ENCODE results near the gene TMEM91. TPM values are rescaled to one million over a fixed set of nuclear protein-coding genes. Genes with fewer than 3 reads are reported as not detected.
"Not testable (repeated sequence)": the region's sequence is repeated elsewhere in the genome, so short reads cannot be mapped to it uniquely, and the experiment has no call there.

The TMEM91 gene
- polyA plus RNA-seq, 12 donors = 3.5 to 14.2 (median 5.2) TPM; not detected in 2

DNA sequence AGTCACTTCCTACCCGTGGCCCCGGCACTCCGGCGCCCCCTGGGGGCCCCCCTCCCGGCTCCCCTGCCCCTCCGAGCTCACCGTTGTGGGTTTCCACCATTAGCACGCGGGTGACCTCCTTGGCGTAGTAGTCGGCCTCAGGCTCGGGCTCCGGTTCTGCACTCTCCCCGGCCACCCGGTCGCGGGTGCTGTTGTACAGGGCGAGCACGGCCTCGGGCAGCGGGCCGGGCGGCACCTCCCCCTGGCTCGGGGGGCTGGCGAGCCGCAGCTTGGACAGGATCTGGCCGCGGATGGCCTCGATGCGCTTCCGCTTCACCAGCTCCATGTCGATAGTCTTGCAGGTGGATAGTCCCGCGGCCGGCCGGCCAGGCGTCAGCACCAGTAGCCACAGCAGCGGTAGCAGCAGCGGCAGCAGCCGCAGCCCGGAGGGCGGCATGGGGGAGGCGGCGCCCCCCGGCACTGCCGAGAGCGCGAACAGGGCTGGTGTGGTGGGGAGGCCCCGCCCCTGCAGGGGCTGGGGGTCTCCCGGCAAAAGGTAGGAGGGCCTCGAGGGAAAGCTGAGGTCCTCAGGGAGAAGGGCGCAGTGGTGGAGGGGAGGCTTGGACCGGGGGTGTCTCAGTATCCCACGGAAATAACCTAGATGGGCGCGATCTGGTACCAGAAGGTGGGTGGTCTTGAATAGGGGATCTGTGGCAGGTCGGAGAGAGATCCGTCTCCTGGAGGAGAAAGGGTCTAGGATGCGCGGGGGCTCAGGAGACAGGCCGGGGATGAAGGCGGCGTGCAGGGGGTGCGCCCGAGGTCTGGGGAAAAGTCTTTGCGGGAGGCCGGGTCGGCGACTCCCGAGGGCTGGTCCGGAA lies 23.5 kb upstream of the TMEM91 start:
- no peak for DNase-seq

DNA sequence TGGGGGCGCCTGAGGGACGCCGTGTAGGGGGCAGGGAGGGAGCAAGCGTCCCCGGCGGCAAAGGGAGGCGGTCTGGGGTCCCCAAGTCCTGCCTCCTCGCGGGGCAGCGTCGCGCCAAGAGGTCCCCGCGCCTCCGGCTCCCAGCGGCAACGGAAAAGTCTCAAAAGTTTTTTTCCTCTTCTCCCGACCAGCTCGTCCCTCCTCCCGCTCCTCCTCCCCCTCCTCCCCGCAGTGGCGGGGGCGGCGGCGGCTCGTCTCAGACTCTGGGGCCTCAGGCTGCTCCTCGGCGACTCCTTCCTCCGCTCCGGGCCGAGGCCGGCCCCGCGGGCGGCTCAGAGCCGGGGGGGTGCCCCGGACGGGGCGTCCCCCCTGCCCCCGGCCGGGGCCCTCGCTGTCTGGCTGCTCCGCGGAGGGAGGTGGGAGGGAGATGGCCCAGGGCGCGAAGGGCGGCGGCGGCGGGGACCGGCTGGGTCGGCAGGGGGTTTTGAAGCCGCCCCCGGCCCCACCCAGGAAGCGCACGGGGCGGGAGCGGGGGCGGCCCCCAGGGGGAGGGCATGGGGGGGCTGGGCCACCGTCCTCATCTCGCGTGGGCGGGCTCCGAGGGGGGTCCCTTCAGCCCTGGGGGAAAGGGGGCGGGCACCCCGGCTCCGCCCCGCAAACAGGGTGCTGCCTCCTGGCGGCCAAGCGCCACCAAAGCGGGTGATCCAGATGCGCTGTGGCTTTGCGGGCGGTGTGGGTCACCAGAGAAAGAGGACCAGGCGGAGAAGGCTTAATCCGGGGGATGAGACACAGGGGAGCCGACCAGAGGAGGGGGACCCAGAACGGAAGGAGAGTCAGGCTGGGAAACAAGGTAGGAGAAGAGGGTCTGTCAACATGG lies 22.6 kb upstream of the TMEM91 start, which contains the start of gene TGFB1:
Gene TGFB1, minus strand, starts transcription at position 457 of the 877 bp plus-strand sequence. CDS start 878 bp downstream, outside the sequence.
- DNase-seq = peak; percentile 76

DNA sequence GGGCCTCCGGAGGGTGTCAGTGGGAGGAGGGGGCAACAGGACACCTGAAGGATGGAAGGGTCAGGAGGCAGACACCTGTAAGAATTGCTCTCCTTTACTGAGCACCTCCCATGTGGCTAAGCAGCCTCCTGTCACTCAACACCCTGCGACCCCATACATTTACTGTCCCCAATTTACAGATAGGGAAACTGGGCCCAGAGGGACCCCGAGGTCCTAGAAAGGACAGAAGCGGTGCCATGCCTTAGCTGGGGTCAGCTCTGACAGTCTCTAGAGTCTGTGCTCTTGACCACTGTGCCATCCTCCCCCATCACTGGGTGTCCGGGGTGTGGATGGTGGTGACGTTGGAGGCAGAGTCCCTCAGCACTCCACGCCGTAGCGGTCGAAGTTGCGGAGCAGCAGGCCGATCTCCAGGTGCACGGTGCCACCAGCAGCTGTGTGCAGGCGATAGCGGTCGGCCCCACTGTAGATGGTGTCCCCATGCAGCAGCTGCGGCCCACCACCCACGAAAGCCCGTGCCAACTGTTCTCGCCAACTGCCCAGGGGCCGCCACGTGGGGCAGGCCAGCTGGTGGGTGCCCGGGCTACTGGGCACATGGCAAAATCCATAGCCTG lies 21.9 kb upstream of the TMEM91 start:
- DNase-seq = no peak

DNA sequence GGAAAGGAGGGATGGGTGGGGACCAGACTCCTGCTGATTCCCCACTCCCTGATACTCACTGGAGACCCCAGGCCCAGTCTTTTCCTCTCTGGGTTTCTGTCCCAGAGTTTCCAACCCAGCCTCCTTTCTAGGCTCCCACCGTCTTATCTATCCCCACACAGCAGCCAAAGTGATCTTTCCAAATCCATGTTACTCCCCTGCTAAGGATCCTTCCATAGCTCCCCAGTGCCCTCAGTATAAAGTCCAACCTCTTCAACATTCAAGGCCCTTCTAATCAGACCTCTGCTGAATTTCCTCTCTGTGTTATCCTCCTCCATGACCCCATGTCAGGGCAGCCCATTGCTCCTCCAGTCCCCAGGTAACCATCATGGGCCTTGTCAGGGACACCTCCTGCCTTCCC lies 21.3 kb upstream of the TMEM91 start:
- no peak for DNase-seq

DNA sequence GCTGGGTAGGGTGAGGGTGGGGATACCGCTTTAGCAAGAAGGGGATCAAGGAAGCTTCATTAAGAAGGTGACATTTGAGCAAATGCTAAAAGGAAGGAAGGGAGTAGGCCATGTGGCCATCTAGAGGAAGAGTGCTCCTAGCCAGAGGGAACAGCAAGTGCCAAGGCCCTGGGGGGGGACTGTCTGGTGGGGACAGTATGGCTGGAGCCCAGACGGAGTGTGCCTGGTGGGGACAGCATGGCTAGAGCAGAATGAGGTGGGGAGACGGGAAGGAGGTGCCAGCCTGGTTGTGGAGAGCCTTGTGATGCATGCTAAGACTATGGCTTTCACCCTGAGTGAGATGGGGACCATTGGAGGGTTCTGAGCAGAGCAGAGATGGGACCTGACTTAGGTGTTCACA lies 20.5 kb upstream of the TMEM91 start:
- DNase-seq = no peak

DNA sequence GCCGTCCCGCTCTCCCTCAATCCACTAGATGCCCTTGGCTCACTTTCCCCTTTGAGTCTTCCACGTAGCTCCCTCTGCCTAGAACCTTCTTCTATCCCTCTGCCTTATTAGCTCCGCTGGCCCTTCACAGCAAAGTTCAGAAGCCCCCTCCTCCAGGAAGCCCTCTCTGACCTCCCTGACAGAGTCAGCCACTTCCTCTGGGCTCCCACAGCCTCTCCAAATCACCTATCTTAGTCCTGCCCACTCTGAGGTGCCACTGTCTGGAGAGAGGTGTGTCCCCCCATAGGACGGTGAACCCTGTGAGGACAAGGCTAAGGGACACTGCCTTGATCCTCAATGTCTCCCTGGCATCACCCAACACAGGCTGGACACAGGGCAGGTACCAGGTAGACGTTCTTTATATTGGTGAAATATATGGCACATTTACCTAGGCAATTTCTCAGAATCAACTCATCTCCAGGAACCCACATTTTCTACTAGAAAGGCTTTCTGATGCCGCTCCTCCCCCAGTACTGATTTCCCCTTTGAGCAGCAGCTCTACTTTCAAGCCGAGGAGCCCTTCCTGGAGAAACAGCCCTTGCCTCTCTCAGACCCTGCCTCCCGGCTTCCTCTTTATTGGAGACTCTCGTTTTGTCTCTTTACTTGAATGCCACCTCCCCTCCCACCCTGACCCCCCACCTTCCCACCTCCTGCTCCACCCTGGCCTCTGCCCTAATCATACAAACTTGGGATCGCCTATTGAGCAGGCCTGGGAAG lies 19.2 kb upstream of the TMEM91 start:
- no peak for DNase-seq

DNA sequence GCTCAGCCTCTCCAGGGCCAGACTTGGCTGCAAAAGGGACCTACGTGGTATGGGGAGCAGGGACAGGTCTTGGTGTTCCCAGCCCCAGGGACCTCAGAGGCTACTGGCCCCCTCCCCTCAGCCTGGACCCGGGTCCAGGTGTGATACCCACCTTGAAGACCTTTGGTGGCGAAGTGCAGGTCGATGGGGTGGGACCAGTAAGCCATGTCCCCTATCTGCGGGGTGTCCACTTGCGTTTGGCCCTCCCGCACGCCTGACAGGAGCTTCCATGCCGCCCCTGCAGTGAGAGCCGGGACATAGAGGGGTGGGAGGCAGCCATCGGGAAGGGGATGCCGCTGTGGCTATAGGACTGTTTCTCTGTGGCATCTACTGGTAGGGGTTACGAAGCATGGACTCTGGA lies 18.6 kb upstream of the TMEM91 start:
- no peak for DNase-seq

DNA sequence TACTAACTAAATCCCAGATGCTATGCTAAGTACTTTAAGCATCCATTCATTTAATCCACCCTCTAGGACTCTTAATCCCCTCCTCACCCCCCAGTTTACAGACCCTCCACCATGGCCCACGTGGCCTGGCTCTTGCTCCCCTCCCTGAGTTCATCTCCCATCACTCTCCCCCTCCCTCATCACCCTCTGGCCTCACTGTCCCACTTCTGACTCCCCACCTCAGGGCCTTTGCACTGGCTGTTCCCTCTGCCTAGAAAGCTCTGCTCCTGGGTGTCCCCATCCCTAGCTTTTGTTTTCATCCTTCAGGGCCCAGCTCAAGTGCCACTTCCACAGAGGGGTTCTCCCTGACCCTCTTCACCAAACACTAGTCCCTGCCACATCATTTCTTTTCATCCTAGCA lies 16.6 kb upstream of the TMEM91 start:
- no peak for DNase-seq

DNA sequence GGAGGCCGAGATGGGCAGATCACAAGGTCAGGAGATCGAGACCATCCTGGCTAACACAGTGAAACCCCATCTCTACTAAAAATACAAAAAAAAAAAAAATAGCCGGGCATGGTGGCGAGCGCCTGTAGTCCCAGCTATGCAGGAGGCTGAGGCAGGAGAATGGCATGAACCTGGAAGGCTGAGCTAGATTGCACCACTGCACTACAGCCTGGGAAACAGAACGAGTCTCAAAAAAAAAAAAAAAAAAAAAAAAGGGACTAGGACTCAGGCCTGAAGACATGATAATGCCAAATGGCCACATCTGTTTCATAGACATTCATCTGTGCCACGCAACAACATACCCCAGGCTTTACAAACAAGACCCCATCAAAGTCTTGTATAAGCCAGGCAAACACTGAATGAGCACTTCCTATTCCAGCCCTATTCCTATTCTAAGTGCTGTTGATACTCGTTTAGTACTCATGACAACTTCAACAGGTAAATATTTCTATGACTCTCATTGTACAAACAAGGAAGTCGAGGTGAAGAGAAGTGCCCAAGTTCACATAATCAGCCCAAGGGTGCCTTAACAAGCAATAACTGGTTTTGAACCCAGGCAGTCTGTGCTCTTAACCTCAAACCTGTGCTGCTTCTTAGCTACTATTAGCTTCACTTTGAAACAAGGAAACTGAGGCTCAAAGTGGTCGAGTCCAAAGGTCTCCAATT lies 14.0 kb upstream of the TMEM91 start:
- no peak for DNase-seq

DNA sequence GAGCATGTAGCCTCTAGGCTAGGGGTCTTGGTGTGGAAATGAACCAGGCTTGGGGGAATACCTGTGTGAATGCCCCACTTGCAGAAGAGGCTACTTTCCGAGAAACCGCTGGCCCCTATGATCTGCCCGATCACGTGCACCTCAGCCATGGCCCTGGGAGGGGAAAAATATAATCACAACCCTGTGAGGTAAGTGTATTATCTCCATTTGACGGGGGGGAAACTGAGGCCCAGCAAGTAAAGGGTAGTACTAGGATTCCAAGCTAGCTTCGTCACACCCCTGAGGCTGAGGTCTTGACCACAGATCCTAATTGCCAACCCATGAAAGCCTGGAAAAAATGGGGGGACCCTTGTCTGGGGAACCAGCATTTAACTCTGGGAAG lies 13.0 kb upstream of the TMEM91 start:
- DNase-seq = no peak

DNA sequence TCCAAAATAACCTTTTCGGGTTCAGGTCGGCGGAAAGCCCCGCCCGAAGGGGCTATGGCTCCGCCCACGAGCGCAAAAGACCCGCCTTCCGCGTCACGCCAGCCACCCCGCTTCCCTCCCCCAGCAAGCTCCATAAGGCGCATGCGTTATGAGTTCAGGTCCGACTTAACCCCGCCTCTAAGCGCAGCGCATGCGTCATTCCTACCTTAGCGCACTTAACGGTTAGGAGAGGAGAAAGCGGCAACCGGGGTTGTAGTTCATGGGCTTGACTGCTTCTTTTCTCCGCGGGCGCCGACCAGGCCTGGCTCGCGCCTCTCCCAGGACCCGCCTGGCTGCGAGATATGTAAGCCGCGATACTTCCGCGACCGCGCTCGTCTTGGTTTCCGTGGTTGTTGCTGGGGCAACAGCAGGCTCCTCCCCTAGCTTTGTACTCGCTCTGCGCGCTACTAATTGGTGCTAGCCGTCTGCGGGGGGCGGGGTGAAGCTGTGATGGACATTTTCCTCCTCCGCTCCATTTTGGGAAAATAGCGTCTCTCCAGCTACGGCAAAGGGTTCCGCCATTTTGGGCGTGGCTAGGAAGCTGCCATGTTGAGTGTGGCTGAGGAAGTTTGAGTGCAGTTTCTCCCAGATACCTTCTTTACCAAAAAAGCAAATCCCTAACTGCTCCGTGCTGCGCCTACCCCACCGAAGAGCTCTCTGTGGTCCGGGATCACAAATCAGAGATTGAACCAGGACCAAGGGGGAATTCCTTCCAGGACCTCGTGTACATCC lies 12.4 kb upstream of the TMEM91 start, which contains the start of gene B9D2:
Gene B9D2, minus strand, starts transcription at position 397 of the 771 bp plus-strand sequence. CDS start 630 bp downstream, outside the sequence.
- DNase-seq = peak; percentile 99

DNA sequence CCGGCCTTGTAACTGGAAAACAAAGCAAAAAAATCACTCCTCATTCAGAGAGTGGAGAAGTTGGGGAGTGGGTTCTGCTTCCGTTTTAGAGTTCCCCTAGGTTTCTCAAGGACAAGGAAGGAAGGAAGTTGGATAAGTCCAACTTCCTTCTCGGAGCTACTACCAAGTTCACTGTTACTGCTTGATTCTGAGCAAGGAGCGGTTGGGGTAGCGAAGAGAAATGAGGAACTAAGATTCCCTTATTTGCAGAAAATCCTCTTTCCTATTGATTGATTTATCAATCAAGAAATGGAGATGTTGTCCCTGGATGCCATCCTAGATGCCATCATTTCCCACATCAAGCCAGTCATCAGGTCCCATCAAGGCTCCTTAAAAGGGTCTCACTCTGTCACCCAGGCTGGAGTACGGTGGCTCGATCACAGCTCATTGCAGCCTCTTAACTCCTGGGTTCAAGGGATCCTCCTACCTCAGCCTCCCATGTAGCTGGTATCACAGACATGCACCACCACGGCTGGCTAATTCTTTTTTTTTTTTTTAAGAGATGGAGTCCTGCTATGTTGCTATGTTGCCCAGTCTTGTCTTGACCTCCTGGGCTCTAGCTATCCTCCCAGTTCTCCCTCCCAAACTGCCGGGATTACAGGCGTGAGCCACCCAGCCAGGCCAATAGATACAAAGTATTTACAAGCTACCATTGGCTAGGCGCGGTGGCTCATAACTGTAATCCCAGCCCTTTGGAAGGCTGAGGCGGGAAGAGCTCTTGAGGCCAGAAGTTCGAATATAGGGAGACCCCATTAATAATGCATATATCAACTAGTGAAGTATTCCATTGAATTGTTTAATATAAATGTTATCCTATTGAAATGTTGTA lies 11.6 kb upstream of the TMEM91 start:
- DNase-seq = no peak

DNA sequence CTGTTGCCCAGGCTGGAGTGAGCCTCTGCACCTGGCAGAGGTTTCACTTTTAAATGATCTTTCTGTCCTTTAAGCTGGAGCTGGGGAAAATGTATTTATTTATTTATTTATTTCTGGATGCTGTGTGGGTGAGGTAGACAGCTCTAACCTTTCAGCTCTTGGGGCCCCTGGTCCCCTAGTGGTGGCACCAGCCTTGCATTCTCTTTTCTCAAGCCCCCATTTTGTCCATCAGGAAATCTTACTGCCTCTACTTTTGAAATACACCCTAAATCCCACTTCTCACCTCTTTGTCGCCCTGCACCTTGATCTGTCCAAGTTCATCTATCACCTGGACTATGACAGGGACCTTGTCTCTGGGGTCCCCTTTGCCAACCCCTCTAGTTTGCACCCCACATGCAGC lies 10.2 kb upstream of the TMEM91 start:
- no peak for DNase-seq

DNA sequence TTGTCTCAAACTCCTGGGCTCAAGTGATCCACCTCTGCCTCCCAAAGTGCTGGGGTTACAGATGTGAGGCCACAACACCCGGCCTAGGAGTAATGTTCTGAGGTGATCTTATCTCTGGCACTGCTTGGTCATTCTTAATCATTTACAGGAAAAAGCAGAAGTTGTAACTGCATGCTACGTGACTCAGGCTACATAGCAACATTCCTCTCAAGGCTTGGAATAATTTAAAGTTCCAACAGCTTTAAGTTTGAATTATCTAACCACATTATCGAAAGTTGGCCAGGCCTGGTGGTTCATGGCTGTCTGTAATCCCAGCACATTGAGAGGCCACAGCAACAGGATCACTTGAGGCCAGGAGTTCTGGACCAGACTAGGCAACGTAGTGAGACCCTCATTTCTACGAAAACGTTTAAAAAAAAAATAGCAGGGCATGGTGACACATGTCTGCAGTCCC lies 8.5 kb upstream of the TMEM91 start:
- DNase-seq = no peak

DNA sequence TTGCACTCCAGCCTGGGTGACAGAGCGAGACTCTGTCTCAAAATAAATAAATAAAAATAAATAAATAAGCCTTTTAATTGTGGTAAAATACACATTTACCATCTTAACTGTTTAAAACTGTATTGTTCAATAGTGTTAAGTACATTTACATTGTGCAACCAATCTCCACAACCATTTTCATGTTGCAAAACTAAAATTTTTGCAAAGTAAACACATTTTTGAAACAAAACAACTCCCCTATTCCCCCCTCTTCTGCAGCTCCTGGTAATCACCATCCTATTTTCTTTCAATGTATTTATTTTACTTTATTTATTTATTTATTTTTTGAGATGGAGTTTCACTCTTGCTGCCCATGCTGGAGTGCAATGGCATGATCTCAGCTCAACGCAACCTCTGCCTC lies 6.6 kb upstream of the TMEM91 start:
- DNase-seq = no peak

DNA sequence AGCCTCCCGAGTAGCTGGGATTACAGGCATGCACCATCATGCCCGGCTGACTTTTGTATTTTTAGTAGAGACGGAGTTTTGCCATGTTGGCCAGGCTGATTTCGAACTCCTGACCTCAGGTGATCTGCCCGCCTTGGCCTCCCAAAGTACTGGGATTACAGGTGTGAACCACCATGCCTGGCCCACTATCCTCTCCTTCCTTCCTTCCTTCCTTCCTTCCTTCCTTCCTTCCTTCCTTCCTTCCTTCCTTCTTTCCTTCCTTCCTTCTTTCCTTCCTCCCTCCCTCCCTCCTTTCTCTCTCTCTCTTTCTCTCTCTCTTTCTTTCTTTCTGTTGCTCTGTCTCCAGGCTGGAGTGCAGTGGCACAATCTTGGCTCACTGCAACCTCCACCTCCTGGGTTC lies 5.2 kb upstream of the TMEM91 start:
- not testable (repeated sequence) for DNase-seq

DNA sequence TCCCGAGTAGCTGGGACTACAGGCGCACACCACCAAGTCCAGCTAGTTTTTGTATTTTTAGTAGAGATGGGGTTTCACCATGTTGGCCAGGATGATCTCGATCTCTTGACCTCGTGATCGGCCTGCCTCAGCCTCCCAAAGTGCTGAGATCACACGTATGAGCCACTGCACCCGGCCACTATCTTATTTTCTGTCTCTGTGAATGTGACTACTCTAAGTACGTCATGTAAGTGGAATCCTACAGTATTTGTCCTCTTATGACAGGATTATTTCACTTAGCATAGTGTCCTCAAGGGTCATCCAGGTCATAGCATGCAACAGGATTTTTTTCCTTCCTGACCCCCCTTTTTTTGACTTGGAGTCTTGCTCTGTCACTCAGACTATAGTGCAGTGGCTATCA lies 4.8 kb upstream of the TMEM91 start:
- DNase-seq = no peak

DNA sequence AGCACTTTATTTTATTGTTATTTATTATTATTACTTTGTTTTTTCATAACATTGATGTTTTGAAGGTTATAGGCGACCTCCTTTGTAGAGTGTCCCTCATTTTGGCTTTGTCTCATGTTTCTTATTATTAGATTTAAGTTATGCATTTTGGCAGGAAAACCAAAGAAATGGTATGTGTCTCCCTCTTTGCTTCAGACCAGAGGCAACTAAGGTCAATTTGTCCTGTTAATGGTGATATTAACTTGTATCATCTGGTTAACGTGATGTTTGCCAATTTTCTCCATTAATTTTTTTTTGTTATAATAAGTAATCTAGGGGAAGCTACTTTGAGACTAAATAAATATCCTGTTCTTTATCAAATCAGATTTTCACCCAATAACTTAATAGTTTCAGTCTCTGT lies 3.8 kb upstream of the TMEM91 start:
- DNase-seq = no peak

DNA sequence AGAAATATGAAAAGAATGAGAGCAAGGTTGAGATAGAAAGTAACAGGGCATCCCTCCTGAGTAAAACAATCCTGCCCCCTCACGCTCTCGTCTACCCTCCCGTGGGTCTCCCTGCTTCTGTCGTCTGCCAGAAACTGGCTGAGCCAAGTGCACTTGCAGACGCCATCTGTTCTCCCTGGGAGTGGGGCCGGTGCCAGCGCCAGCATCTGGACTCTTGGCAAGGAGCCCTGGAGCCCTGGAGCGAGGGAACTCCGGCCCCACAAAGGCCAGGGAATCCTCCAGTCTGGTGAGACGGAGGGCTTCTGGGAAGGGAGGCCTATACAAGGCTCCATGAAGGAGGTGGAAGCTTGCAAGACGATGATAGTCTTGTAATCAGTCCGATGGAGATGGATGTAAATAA lies 2.3 kb upstream of the TMEM91 start:
- DNase-seq = peak; percentile 81

All from muscle of arm (tissue), 12 donors.